SK-N-SH (cell line): ENCODE results near the gene RAB27B. TPM values are rescaled to one million over a fixed set of nuclear protein-coding genes. Genes with fewer than 3 reads are reported as not detected.

Experiments
- CTCF ChIA-PET: fragments of 300-600, 350-600 bp; formaldehyde crosslinking; extraction: SDS; loops from one replicate; lab custom pipeline; 2021; lab: Yijun Ruan, JAX
- POLR2A ChIA-PET: fragments of 350-600 bp; sonication (Branson Sonifier 250); formaldehyde crosslinking; extraction: SDS; loops from one replicate; lab custom pipeline; 2020; ENCODE audit warnings: antibody characterized with exemption, inconsistent platforms; lab: Yijun Ruan, JAX
- DNase-seq: peaks from one replicate; pipeline ENCODE4 v3.0.0; 2012
- H2AFZ ChIP-seq: fragments of 200-600 bp; sonication (generic); 2 replicates; pipeline ENCODE4 v1.8.1; 2016; ENCODE audit warnings: antibody characterized with exemption, mild to moderate bottlenecking, low read depth
- H3F3A ChIP-seq: fragments of 200-600 bp; sonication (generic); replicated peaks from 2 replicates; pipeline ENCODE3; 2016; ENCODE audit warnings: antibody characterized with exemption, mild to moderate bottlenecking; ENCODE audit not compliant: insufficient read depth
- H3K27ac ChIP-seq, 2 experiments: fragments of 200-500 bp in 1 of 2; fragments of 200-600 bp in 1 of 2; sonication (Bioruptor generic) in 1 of 2; sonication (generic), shearing (Covaris generic) in 1 of 2; 2 replicates each; pipeline versions ENCODE4 v1.5.1 to v1.6.1; 2014 to 2016; ENCODE audit warnings: low read depth in 2 of 2, inconsistent platforms in 1 of 2, low read length in 1 of 2, mild to moderate bottlenecking in 1 of 2, mixed read lengths in 1 of 2
- H3K27me3 ChIP-seq: fragments of 200-600 bp; sonication (generic), shearing (Covaris generic); 2 replicates; pipeline ENCODE4 v1.6.1; 2016; ENCODE audit warnings: mixed run types; ENCODE audit not compliant: insufficient read depth
- H3K36me3 ChIP-seq, 2 experiments: fragments of 200-500 bp in 1 of 2; fragments of 200-600 bp in 1 of 2; sonication (Bioruptor generic) in 1 of 2; sonication (generic) in 1 of 2; replicated peaks in 1 of 2; 2 replicates each; pipeline versions ENCODE3 to v1.5.1; 2014 to 2016; ENCODE audit warnings: low read length in 1 of 2, mild to moderate bottlenecking in 1 of 2; ENCODE audit not compliant: insufficient read depth in 2 of 2, control insufficient read depth in 1 of 2
- H3K4me1 ChIP-seq, 2 experiments: fragments of 200-500 bp in 1 of 2; fragments of 200-600 bp in 1 of 2; sonication (Bioruptor generic) in 1 of 2; sonication (generic), shearing (Covaris generic) in 1 of 2; 2 replicates each; pipeline versions ENCODE4 v1.5.1 to v1.6.1; 2014 to 2016; ENCODE audit warnings: low read depth in 1 of 2, low read length in 1 of 2, mixed run types in 1 of 2; ENCODE audit not compliant: insufficient read depth in 2 of 2, control insufficient read depth in 1 of 2
- H3K4me2 ChIP-seq: fragments of 200-600 bp; sonication (generic), shearing (Covaris generic); 2 replicates; pipeline ENCODE4 v1.6.1; 2017; ENCODE audit warnings: mixed run types
- H3K4me3 ChIP-seq, 2 experiments: fragments of 200-500 bp in 1 of 2; fragments of 200-600 bp in 1 of 2; sonication (Bioruptor generic) in 1 of 2; sonication (generic), shearing (Covaris generic) in 1 of 2; 2 replicates each; pipeline versions ENCODE4 v1.5.1 to v1.8.1; 2014 to 2016; ENCODE audit warnings: low read depth in 2 of 2, inconsistent platforms in 1 of 2, low read length in 1 of 2, mild to moderate bottlenecking in 1 of 2, mixed read lengths in 1 of 2, moderate library complexity in 1 of 2
- H3K79me2 ChIP-seq: fragments of 200-600 bp; sonication (generic); 2 replicates; pipeline ENCODE4 v1.8.1; 2017; ENCODE audit warnings: mild to moderate bottlenecking; ENCODE audit not compliant: insufficient read depth
- H3K9ac ChIP-seq: fragments of 200-600 bp; sonication (generic); 2 replicates; pipeline ENCODE4 v1.6.1; 2017; ENCODE audit warnings: mixed run types
- H3K9me2 ChIP-seq: fragments of 200-600 bp; sonication (generic); 2 replicates; pipeline ENCODE4 v1.6.1; 2017; ENCODE audit warnings: mixed run types
- H3K9me3 ChIP-seq: fragments of 200-600 bp; sonication (generic); 2 replicates; pipeline ENCODE4 v1.6.1; 2017; ENCODE audit warnings: mixed run types, mild to moderate bottlenecking, moderate library complexity
- H4K20me1 ChIP-seq: fragments of 200-600 bp; sonication (generic); 2 replicates; pipeline ENCODE4 v1.6.1; 2017; ENCODE audit warnings: mild to moderate bottlenecking, mixed run types; ENCODE audit not compliant: insufficient read depth
- EP300 ChIP-seq, 2 experiments: IDR thresholded peaks; 2 replicates each; pipeline versions ENCODE4 v1.4.0 to v1.6.1; 2012; ENCODE audit warnings: borderline replicate concordance in 1 of 2, low read depth in 1 of 2, low read length in 1 of 2
- FOXM1 ChIP-seq: IDR thresholded peaks from 2 replicates; pipeline ENCODE4 v1.4.0; 2012; ENCODE audit warnings: low read depth, mild to moderate bottlenecking
- GATA2 ChIP-seq: sonication (generic); formaldehyde crosslinking; IDR thresholded peaks from 2 replicates; pipeline ENCODE4 v1.5.0; 2020; ENCODE audit warnings: mild to moderate bottlenecking, missing genetic modification reagents
- MXI1 ChIP-seq: IDR thresholded peaks from 2 replicates; pipeline ENCODE4 v1.6.1; 2012; ENCODE audit warnings: mild to moderate bottlenecking, low read depth, low read length, improper control_type of control experiment
- NFIC ChIP-seq: IDR thresholded peaks from 2 replicates; pipeline ENCODE4 v1.4.0; 2012; ENCODE audit warnings: borderline replicate concordance
- RCOR1 ChIP-seq: fragments of 150-350 bp; IDR thresholded peaks from 2 replicates; pipeline ENCODE4 v1.6.1; 2017; ENCODE audit warnings: antibody characterized with exemption, low read length
- RXRA ChIP-seq: IDR thresholded peaks from 2 replicates; pipeline ENCODE4 v1.4.0; 2012; ENCODE audit warnings: low read depth, mild to moderate bottlenecking, borderline replicate concordance
- YY1 ChIP-seq: IDR thresholded peaks from 2 replicates; pipeline ENCODE4 v1.4.0; 2012; ENCODE audit warnings: low read depth, mild to moderate bottlenecking
- WGBS: methylation state at CpG from one replicate; pipeline ENCODE4 v1.1.6; 2017; ENCODE audit warnings: low lambda C conversion rate; 5-methylcytosine and 5-hydroxymethylcytosine counted together
- polyA plus RNA-seq, 3 experiments: library from polyadenylated mRNA; depleted of rRNA; stranded (reverse); fragments of >200 nt; gene quantifications; 2 replicates each; pipeline ENCODE4 v1.2.3, GENCODE V29; 2012

The RAB27B gene
- polyA plus RNA-seq, 1 of the 3 experiments (the other 2 are of a cell fraction): 0.56 TPM

GRCh38 chr18:54942569-54942968, 114.3 kb downstream of the RAB27B start:
- Histone ChIP-seq H3K9ac (no peak overlapping the region), H3K9me2 (no peaks in the 10 kb centered on the region), H3K27me3 (no peaks in the 10 kb centered on the region), H3K36me3 (no peaks in the 10 kb centered on the region), H3K4me1 (peaks cover 0 to 6% of the 10 kb centered on the region in 2 experiments; a peak in 2 of 4 replicates), H3K79me2 (no peaks in the 10 kb centered on the region; the same call in 1 of the 2 replicates), H3K4me3 (no peak overlapping the region), H2AFZ (no peak overlapping the region), H3K4me2 (no peak overlapping the region), H3K9me3 (no peaks in the 10 kb centered on the region), H3K27ac (peak overlapping the region in 1 of 2 experiments; percentile 39; a peak in 2 of 4 replicates), H4K20me1 (no peaks in the 10 kb centered on the region), H3F3A (no peaks in the 10 kb centered on the region)
- CTCF ChIA-PET: interaction anchor here (0.6 to 1.3 kb wide), 2 partner anchors 47 to 292 kb away, joined by 3 read pairs; no protein-coding TSS in a partner anchor
- WGBS: 82% methylated on average over 3 of the region's 3 CpGs
- no peak for TF ChIP-seq YY1
- no peak for TF ChIP-seq MXI1
- 0 out of 2 replicates have a peak, but pooled peaks have one; percentile 10 for TF ChIP-seq RCOR1
- TF ChIP-seq FOXM1: no peak
- TF ChIP-seq NFIC: no peak
- TF ChIP-seq GATA2: peak; percentile 77
- no peak for TF ChIP-seq RXRA
- TF ChIP-seq EP300 (IDR thresholded peaks at IDR 0.05; ENCODE audit: borderline replicate concordance in 1 of 2, low read depth in 1 of 2, low read length in 1 of 2): peak in 1 of 2 experiments; percentile 77; a peak in 2 of 4 replicates
- POLR2A ChIA-PET: no interaction called here
- DNase-seq: no peak

Other genes with a start within 250 kb of the RAB27B start
- gene DYNAP, start 237.2 kb upstream of the RAB27B start, polyA plus RNA-seq (2012; rRNA removed): not detected in 2 replicates
- gene CCDC68, start 131.0 kb downstream of the RAB27B start, polyA plus RNA-seq (2012; rRNA removed): not detected in 2 replicates